ENCODE data around the gene MXD4. TPM values are rescaled to one million over a fixed set of nuclear protein-coding genes. Genes with fewer than 3 reads are reported as not detected.
A peak's percentile ranks its signal among the peaks of the same experiment; 100 is the strongest.

Gene MXD4
- total and polyA plus RNA-seq, 2 experiments from 2014 or later = 6.9 to 19.9 TPM

DNA sequence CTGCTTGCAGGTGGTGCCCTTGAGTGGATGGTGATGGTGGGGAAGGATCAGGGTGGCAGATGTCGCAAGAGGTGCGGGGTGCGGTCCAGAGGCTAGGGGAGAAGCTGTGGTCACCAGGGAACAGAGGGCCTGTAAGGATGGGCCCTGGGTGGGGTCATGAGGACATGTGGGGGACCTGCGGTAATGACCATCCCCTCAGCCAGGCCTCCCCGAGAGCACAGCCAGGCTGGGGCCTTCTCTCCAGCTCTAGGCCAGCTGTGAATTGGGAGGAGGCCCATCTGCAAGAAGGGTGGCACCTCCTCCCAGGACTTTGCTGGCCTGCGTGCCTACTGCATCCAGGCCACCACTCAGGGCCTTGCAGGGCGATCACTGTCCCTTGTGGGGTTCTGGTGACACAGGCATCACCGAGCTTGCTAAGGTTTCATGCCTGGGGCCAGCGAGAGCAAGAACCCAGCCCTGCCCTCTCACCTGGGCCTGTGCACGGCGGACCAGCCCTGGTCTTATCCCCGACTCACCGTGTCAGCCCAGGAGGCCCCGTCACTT, 34.1 kb upstream of the MXD4 start:
- no peaks in the 10 kb centered on the region for H3K27me3 ChIP-seq (ENCODE audit: insufficient read depth)
- H3K4me3 ChIP-seq = no peak overlapping the region
- no peaks in the 10 kb centered on the region for H4K20me1 ChIP-seq (replicated peaks; ENCODE audit: insufficient read depth)
- Mint-ChIP-seq H3K4me3 (no peak overlapping the region), H3K4me1 (peaks cover 16% of the 10 kb centered on the region), H3K36me3 (ENCODE audit: low read depth) (no peaks in the 10 kb centered on the region; the same call in 2 of the 3 replicates), H3K9me3 (peaks cover 7% of the 10 kb centered on the region; the same call in 2 of the 3 replicates), H3K27me3 (ENCODE audit: insufficient read depth, low read depth, poor library complexity) (peaks cover 14% of the 10 kb centered on the region), H3K27ac (no peak overlapping the region)
- TF ChIP-seq ZNF114 (CRISPR knock-in tag; IDR thresholded peaks at IDR 0.05) (no peak), STAT1 (IDR thresholded peaks at IDR 0.05; ENCODE audit: unreplicated experiment) (no peak), CREB1 (CRISPR knock-in tag; IDR thresholded peaks at IDR 0.05; ENCODE audit: low read depth) (no peak), POLR2AphosphoS5 (IDR thresholded peaks at IDR 0.05; ENCODE audit: low read depth) (no peak), EZH2phosphoT487 (IDR thresholded peaks at IDR 0.05; ENCODE audit: unreplicated experiment) (no peak), ZNF331 (CRISPR knock-in tag; IDR thresholded peaks at IDR 0.05; ENCODE audit: low read depth) (no peak)
- TF ChIP-seq, protein P1, sequence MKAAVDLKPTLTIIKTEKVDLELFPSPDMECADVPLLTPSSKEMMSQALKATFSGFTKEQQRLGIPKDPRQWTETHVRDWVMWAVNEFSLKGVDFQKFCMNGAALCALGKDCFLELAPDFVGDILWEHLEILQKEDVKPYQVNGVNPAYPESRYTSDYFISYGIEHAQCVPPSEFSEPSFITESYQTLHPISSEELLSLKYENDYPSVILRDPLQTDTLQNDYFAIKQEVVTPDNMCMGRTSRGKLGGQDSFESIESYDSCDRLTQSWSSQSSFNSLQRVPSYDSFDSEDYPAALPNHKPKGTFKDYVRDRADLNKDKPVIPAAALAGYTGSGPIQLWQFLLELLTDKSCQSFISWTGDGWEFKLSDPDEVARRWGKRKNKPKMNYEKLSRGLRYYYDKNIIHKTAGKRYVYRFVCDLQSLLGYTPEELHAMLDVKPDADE (IDR thresholded peaks at IDR 0.05) = no peak
- TF ChIP-seq, protein P2, sequence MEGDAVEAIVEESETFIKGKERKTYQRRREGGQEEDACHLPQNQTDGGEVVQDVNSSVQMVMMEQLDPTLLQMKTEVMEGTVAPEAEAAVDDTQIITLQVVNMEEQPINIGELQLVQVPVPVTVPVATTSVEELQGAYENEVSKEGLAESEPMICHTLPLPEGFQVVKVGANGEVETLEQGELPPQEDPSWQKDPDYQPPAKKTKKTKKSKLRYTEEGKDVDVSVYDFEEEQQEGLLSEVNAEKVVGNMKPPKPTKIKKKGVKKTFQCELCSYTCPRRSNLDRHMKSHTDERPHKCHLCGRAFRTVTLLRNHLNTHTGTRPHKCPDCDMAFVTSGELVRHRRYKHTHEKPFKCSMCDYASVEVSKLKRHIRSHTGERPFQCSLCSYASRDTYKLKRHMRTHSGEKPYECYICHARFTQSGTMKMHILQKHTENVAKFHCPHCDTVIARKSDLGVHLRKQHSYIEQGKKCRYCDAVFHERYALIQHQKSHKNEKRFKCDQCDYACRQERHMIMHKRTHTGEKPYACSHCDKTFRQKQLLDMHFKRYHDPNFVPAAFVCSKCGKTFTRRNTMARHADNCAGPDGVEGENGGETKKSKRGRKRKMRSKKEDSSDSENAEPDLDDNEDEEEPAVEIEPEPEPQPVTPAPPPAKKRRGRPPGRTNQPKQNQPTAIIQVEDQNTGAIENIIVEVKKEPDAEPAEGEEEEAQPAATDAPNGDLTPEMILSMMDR (conservative IDR thresholded peaks at IDR 0.05; ENCODE audit: low read depth in 2 of 2) = no peak
- no peaks in the 10 kb centered on the region for H3K4me1 ChIP-seq (ENCODE audit: insufficient read depth)
- H3K79me2 ChIP-seq (replicated peaks; ENCODE audit: insufficient read depth) = no peaks in the 10 kb centered on the region
- H3K27ac ChIP-seq (ENCODE audit: low read depth) = no peak overlapping the region
- ATAC-seq (no peak), DNase-seq (ENCODE audit: low spot score) (no peak)
- H3K9me2 ChIP-seq (ENCODE audit: insufficient read depth) = no peaks in the 10 kb centered on the region
- 0 out of 2 replicates have a peak, but pooled peaks cover 4% of the 10 kb centered on the region for H3F3A ChIP-seq (replicated peaks; ENCODE audit: low read depth)
- H3K36me3 ChIP-seq (ENCODE audit: insufficient read depth) = no peaks in the 10 kb centered on the region
- H2AFZ ChIP-seq = no peak overlapping the region
- H3K4me2 ChIP-seq = no peak overlapping the region

DNA sequence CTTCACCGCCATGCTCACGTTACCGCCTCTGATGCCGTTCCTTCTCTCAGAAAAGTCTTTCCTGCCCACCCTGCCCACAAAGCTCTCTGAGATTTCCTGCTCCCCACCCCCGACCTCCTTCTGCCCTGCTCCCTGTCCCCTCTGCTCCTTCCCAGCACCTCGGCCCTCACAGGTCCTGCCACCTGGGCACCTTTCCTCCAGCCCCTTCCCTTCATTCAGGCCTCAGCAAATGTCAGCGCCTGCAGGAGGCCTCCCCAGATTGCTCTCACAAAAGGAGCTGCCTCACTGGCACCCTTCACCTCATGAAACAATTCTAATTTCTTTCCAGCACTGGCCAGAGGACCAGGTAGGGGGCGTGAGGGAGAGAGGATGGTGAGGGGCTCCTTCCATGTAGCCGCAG, 33.6 kb upstream of the MXD4 start:
- no peaks in the 10 kb centered on the region for H3K9me2 ChIP-seq (ENCODE audit: insufficient read depth)
- Mint-ChIP-seq H3K27me3 (ENCODE audit: insufficient read depth, low read depth, poor library complexity) (peaks cover 14% of the 10 kb centered on the region), H3K27ac (no peak overlapping the region), H3K4me1 (peaks cover 16% of the 10 kb centered on the region), H3K9me3 (peaks cover 7% of the 10 kb centered on the region; the same call in 2 of the 3 replicates), H3K36me3 (ENCODE audit: low read depth) (no peaks in the 10 kb centered on the region; the same call in 2 of the 3 replicates), H3K4me3 (no peak overlapping the region)
- no peak overlapping the region for H3K4me2 ChIP-seq
- H3K36me3 ChIP-seq (ENCODE audit: insufficient read depth) = no peaks in the 10 kb centered on the region
- H3F3A ChIP-seq (replicated peaks; ENCODE audit: low read depth) = 0 out of 2 replicates have a peak, but pooled peaks cover 4% of the 10 kb centered on the region
- H3K4me1 ChIP-seq (ENCODE audit: insufficient read depth) = no peaks in the 10 kb centered on the region
- no peak overlapping the region for H2AFZ ChIP-seq
- ATAC-seq (peak; percentile 61), DNase-seq (ENCODE audit: low spot score) (peak; percentile 40)
- H3K27ac ChIP-seq (ENCODE audit: low read depth) = no peak overlapping the region
- no peaks in the 10 kb centered on the region for H3K27me3 ChIP-seq (ENCODE audit: insufficient read depth)
- H4K20me1 ChIP-seq (replicated peaks; ENCODE audit: insufficient read depth) = no peaks in the 10 kb centered on the region
- H3K4me3 ChIP-seq = no peak overlapping the region
- TF ChIP-seq, protein P2 (conservative IDR thresholded peaks at IDR 0.05; ENCODE audit: low read depth in 2 of 2) = peak in 1 of 2 experiments; percentile 44; a peak in 3 of 4 replicates
- TF ChIP-seq ZNF331 (CRISPR knock-in tag; IDR thresholded peaks at IDR 0.05; ENCODE audit: low read depth) = no peak
- H3K79me2 ChIP-seq (replicated peaks; ENCODE audit: insufficient read depth) = no peaks in the 10 kb centered on the region
